ENCODE results near the gene SPAG9.
"Not testable (repeated sequence)": the region's sequence is repeated elsewhere in the genome, so short reads cannot be mapped to it uniquely, and the experiment has no call there.

SPAG9 gene

GRCh38 chr17:50949128-50949988, 171.3 kb downstream of the SPAG9 start:
- no peak overlapping the region for H3K4me3 ChIP-seq (ENCODE audit: low read length)
- no peak for DNase-seq (ENCODE audit: low read depth, low spot score)

GRCh38 chr17:50948711-50949110, 172.0 kb downstream of the SPAG9 start:
- DNase-seq (ENCODE audit: low read depth, low spot score), result no peak
- H3K4me3 ChIP-seq (ENCODE audit: low read length), result no peak overlapping the region

GRCh38 chr17:50947782-50948543, 172.7 kb downstream of the SPAG9 start:
- DNase-seq (ENCODE audit: low read depth, low spot score), result no peak
- H3K4me3 ChIP-seq (ENCODE audit: low read length), result no peak overlapping the region

GRCh38 chr17:50946891-50947781, 173.5 kb downstream of the SPAG9 start:
- no peak overlapping the region for H3K4me3 ChIP-seq (ENCODE audit: low read length)
- DNase-seq (ENCODE audit: low read depth, low spot score), result no peak

- H3K4me3 ChIP-seq (ENCODE audit: low read length), result no peak overlapping the region
- no peak for DNase-seq (ENCODE audit: low read depth, low spot score)
Observed at GRCh38 chr17:50946223-50946890, 174.3 kb downstream of the SPAG9 start.

GRCh38 chr17:50945779-50946222, 174.9 kb downstream of the SPAG9 start:
- no peak overlapping the region for H3K4me3 ChIP-seq (ENCODE audit: low read length)
- DNase-seq (ENCODE audit: low read depth, low spot score), result no peak

- no peak for DNase-seq (ENCODE audit: low read depth, low spot score)
- peak overlapping the region; percentile 44 for H3K4me3 ChIP-seq (ENCODE audit: low read length)
Observed at GRCh38 chr17:50944902-50945720, 175.6 kb downstream of the SPAG9 start.

- peak overlapping the region; percentile 44 for H3K4me3 ChIP-seq (ENCODE audit: low read length)
- peak; percentile 59 for DNase-seq (ENCODE audit: low read depth, low spot score)
Observed at GRCh38 chr17:50944054-50944901, 176.4 kb downstream of the SPAG9 start.

GRCh38 chr17:50943575-50943933, 177.1 kb downstream of the SPAG9 start:
- DNase-seq (ENCODE audit: low read depth, low spot score), result no peak
- H3K4me3 ChIP-seq (ENCODE audit: low read length), result no peak overlapping the region

- not testable (repeated sequence) for H3K4me3 ChIP-seq (ENCODE audit: low read length); DNase-seq (ENCODE audit: low read depth, low spot score)
Observed at GRCh38 chr17:50941676-50942048, 179.0 kb downstream of the SPAG9 start.

GRCh38 chr17:50939795-50940684, 180.6 kb downstream of the SPAG9 start:
- no peak overlapping the region for H3K4me3 ChIP-seq (ENCODE audit: low read length)
- DNase-seq (ENCODE audit: low read depth, low spot score), result no peak

GRCh38 chr17:50939542-50939794, 181.2 kb downstream of the SPAG9 start:
- DNase-seq (ENCODE audit: low read depth, low spot score), result no peak
- H3K4me3 ChIP-seq (ENCODE audit: low read length), result no peak overlapping the region

GRCh38 chr17:50938821-50939541, 181.7 kb downstream of the SPAG9 start:
- no peak for DNase-seq (ENCODE audit: low read depth, low spot score)
- no peak overlapping the region for H3K4me3 ChIP-seq (ENCODE audit: low read length)

GRCh38 chr17:50935996-50936266, 184.7 kb downstream of the SPAG9 start:
- H3K4me3 ChIP-seq (ENCODE audit: low read length), result no peak overlapping the region
- DNase-seq (ENCODE audit: low read depth, low spot score), result no peak

GRCh38 chr17:50935221-50935995, 185.3 kb downstream of the SPAG9 start:
- no peak for DNase-seq (ENCODE audit: low read depth, low spot score)

More at GRCh38 chr17:50935221-50935995, 185.3 kb downstream of the SPAG9 start:
- H3K4me3 ChIP-seq (ENCODE audit: low read length), result no peak overlapping the region
